Colonic mucosa (tissue), 4 donors: ENCODE data around the gene MECP2. TPM values are rescaled to one million over a fixed set of nuclear protein-coding genes. Genes with fewer than 3 reads are reported as not detected.

Source experiments
- DNase-seq: peaks from one replicate; pipeline ENCODE4 v3.0.0-alpha.2; 2020
- H3K27ac ChIP-seq: fragments of 200-600 bp; one replicate; pipeline ENCODE4 v1.8.0; 2021
- H3K27me3 ChIP-seq: fragments of 200-600 bp; one replicate; pipeline ENCODE4 v1.8.0; 2021
- H3K36me3 ChIP-seq: fragments of 200-600 bp; one replicate; pipeline ENCODE4 v1.8.0; 2021
- H3K4me1 ChIP-seq: fragments of 200-600 bp; one replicate; pipeline ENCODE4 v1.8.0; 2021; ENCODE audit warnings: mild to moderate bottlenecking
- H3K4me3 ChIP-seq: fragments of 200-600 bp; one replicate; pipeline ENCODE4 v1.8.0; 2021
- H3K9ac ChIP-seq, 2 donors: one replicate each; pipeline ENCODE4 v1.7.0; 2013; ENCODE audit warnings: control low read depth in 2 of 2, low read depth in 2 of 2, low read length in 2 of 2
- H3K9me3 ChIP-seq: fragments of 200-600 bp; one replicate; pipeline ENCODE4 v1.8.0; 2021
- CTCF ChIP-seq: fragments of 200-600 bp; IDR thresholded peaks from one replicate; pipeline ENCODE4 v1.8.0; 2022; ENCODE audit warnings: antibody characterized with exemption, mild to moderate bottlenecking
- intact Hi-C: fragments of 100-400 bp; cut with DNase I; formaldehyde crosslinking; loops from one replicate; pipeline ENCODE4 v1.14.1; 2022
- total RNA-seq, 2 donors: library from RNA; stranded (reverse); fragmentation: NEBNext Ultra II Directional in 1 of 2; extraction: Animal tissue kit (Norgen Biotek cat#: 25700) in 1 of 2; gene quantifications; one replicate each; pipeline ENCODE4 v1.2.1, GENCODE V29; 2021
- donor health status: healthy.
- donor health status: DM: no; HTN: no; CAD: no.
- donor health status: DM: no; HTN: no; CAD: no.

The MECP2 gene
- total RNA-seq, 2 donors from 2014 or later: 28.3 to 29.7 TPM

DNA sequence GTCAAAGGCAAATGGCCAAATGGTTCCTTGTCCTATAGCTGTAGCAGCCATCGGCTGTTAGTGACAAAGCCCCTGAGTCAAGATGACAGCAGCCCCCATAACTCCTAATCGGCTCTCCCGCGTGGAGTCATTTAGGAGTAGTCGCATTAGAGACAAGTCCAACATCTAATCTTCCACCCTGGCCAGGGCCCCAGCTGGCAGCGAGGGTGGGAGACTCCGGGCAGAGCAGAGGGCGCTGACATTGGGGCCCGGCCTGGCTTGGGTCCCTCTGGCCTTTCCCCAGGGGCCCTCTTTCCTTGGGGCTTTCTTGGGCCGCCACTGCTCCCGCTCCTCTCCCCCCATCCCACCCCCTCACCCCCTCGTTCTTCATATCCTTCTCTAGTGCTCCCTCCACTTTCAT is 42.7 kb upstream of the MECP2 start:
- no peaks in the 10 kb centered on the region for H3K36me3 ChIP-seq
- no peak for TF ChIP-seq CTCF
- no peak overlapping the region for H3K9ac ChIP-seq
- no peak for DNase-seq
- no peak overlapping the region for H3K27ac ChIP-seq
- intact Hi-C loops: no loop called here
- H3K4me3 ChIP-seq: no peak overlapping the region
- H3K9me3 ChIP-seq: no peaks in the 10 kb centered on the region
- H3K4me1 ChIP-seq: no peaks in the 10 kb centered on the region
- H3K27me3 ChIP-seq: peaks cover 4% of the 10 kb centered on the region

DNA sequence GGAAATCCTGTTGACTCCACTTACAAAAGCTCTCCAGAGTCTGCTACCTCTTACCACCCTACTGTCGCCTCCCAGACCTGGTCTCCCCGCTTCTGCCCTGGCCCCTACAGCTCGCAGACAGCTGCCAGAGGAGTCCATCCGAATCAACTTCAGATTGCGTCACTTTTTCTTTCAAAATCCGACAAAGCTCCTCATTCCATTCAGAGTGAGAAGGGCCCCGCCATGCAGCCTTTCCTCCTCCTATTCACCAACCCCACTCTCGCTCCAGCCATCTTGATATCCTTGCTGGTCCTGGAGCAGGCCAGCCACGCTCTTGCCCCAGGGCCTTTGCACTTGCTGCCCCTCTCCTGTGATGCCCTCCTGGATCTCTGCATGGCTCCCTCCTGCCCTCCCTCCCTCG is 41.3 kb upstream of the MECP2 start:
- Histone ChIP-seq H3K9ac (no peak overlapping the region), H3K4me3 (no peak overlapping the region), H3K27me3 (peaks cover 4% of the 10 kb centered on the region), H3K27ac (no peak overlapping the region), H3K4me1 (no peaks in the 10 kb centered on the region), H3K36me3 (no peaks in the 10 kb centered on the region), H3K9me3 (no peaks in the 10 kb centered on the region)
- DNase-seq: no peak
- intact Hi-C loops: no loop called here
- no peak for TF ChIP-seq CTCF

DNA sequence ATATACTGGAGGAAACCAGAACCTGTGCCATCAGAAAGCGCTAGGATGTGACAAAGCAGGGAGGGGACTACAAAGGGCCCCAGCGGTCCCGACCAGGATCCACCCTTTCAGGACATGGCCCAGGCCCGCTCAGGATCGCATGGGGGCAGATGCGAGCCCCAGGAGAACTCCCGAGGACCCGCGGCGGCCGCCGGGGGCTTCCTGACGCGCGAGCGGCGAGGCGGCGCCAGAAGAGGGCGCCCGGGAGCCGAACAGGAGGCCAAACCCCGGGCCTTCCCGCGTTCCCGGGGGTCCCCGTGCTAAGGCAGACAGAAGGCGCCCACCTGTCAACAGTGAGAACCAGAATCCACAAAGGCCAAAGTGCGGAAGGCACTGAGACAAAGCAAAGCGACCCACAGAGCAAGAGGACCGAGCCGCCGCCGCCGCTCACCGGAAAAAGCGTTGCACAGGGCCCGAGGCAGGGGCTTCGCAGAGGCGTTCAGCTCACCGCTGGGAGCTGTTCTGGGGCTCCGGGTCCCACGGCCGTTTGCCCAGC is 39.2 kb upstream of the MECP2 start:
- no peaks in the 10 kb centered on the region for H3K36me3 ChIP-seq
- no peak overlapping the region for H3K27ac ChIP-seq
- H3K4me1 ChIP-seq: no peaks in the 10 kb centered on the region
- peak; percentile 71 for TF ChIP-seq CTCF
- DNase-seq: peak; percentile 60
- no peaks in the 10 kb centered on the region for H3K9me3 ChIP-seq
- H3K27me3 ChIP-seq: peaks cover 4% of the 10 kb centered on the region
- intact Hi-C loops: no loop called here
- no peak overlapping the region for H3K4me3 ChIP-seq
- peak overlapping the region in 1 of 2 donors; percentile 56 for H3K9ac ChIP-seq

GRCh38 chrX:154135458-154136229 is 38.1 kb upstream of the MECP2 start:
- Histone ChIP-seq H3K9ac (no peak overlapping the region), H3K4me3 (no peak overlapping the region), H3K4me1 (no peaks in the 10 kb centered on the region), H3K27ac (no peak overlapping the region), H3K36me3 (no peaks in the 10 kb centered on the region), H3K27me3 (peaks cover 4% of the 10 kb centered on the region), H3K9me3 (no peaks in the 10 kb centered on the region)
- TF ChIP-seq CTCF: no peak
- intact Hi-C loops: no loop called here
- no peak for DNase-seq

DNA sequence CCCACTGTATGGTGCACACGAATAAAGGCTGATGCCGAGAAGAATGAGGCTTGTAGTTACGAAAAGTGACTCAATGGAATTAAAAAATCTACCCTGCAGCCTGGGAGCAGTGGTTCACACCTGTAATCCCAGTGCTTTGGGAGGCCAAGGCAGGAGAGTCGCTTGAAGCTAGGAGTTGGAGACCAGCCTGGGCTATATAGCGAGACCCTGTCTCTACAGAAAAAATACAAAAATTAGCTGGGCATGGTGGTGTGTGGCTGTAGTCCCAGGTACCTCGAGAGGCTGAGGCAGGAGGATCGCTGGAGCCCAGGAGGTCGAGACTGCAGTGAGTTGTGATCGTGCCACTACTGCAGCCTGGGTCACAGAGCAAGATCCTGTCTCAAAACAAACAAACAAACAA is 34.8 kb upstream of the MECP2 start:
- no peak overlapping the region for H3K9ac ChIP-seq
- no peaks in the 10 kb centered on the region for H3K9me3 ChIP-seq
- no peaks in the 10 kb centered on the region for H3K4me1 ChIP-seq
- no peaks in the 10 kb centered on the region for H3K36me3 ChIP-seq
- TF ChIP-seq CTCF: no peak
- intact Hi-C loops: no loop called here
- H3K4me3 ChIP-seq: no peak overlapping the region
- no peak for DNase-seq
- no peak overlapping the region for H3K27ac ChIP-seq
- peaks cover 4% of the 10 kb centered on the region for H3K27me3 ChIP-seq
